Upper lobe of left lung (tissue), 6 donors: ENCODE results near the gene PSPH. TPM values are rescaled to one million over a fixed set of nuclear protein-coding genes. Genes with fewer than 3 reads are reported as not detected.
"Not testable (repeated sequence)": the region's sequence is repeated elsewhere in the genome, so short reads cannot be mapped to it uniquely, and the experiment has no call there.

Source experiments
- ATAC-seq, 2 donors: fragments of 200-7000 bp; cut with Tn5 transposase; one replicate each; pipeline ENCODE4 v1.9.1; 2022; ENCODE audit warnings: mild to moderate bottlenecking in 2 of 2, moderate library complexity in 2 of 2; ENCODE audit not compliant: low FRiP score in 2 of 2
- DNase-seq, 2 donors: peaks; one replicate each; pipeline ENCODE4 v3.0.0-alpha.2; 2019 to 2020
- H3K27ac ChIP-seq, 4 donors: fragments of 200-600 bp; sonication (generic); one replicate each; pipeline ENCODE4 v1.5.1; 2016 to 2019
- H3K27me3 ChIP-seq, 4 donors: fragments of 200-600 bp; sonication (generic); one replicate each; pipeline ENCODE4 v1.5.1; 2017 to 2019
- H3K36me3 ChIP-seq, 4 donors: fragments of 200-600 bp; sonication (generic); one replicate each; pipeline ENCODE4 v1.5.1; 2016 to 2019
- H3K4me1 ChIP-seq, 4 donors: fragments of 200-600 bp; sonication (generic); one replicate each; pipeline ENCODE4 v1.5.1; 2018 to 2019
- H3K4me3 ChIP-seq, 4 donors: fragments of 200-600 bp; sonication (generic); one replicate each; pipeline ENCODE4 v1.5.1; 2017 to 2019; ENCODE audit warnings: mild to moderate bottlenecking in 2 of 4, moderate library complexity in 1 of 4
- H3K9me3 ChIP-seq, 4 donors: fragments of 200-600 bp; sonication (generic); one replicate each; pipeline ENCODE4 v1.5.1; 2018 to 2019
- CTCF ChIP-seq, 6 experiments: fragments of 450-650 bp in 4 of 6; fragments of 200-600 bp in 2 of 6; sonication (generic) in 2 of 6; IDR thresholded peaks; one replicate each; pipeline ENCODE4 v1.5.1; 2016 to 2019; ENCODE audit warnings: antibody characterized with exemption in 6 of 6
- EP300 ChIP-seq, 4 donors: sonication (generic); formaldehyde crosslinking; IDR thresholded peaks; one replicate each; pipeline ENCODE4 v1.5.1; 2017; ENCODE audit warnings: antibody characterized with exemption in 4 of 4, control low read depth in 2 of 4
- POLR2A ChIP-seq, 4 donors: fragments of 450-650 bp; IDR thresholded peaks; one replicate each; pipeline ENCODE4 v1.5.1; 2016 to 2017; ENCODE audit warnings: antibody characterized with exemption in 4 of 4, mild to moderate bottlenecking in 2 of 4
- POLR2AphosphoS5 ChIP-seq, 2 donors: sonication (generic); formaldehyde crosslinking; IDR thresholded peaks; one replicate each; pipeline ENCODE4 v1.5.1; 2017; ENCODE audit warnings: antibody characterized with exemption in 2 of 2
- WGBS, 2 donors: methylation state at CpG; one replicate each; pipeline ENCODE4 v1.1.5; 2017 to 2018; 5-methylcytosine and 5-hydroxymethylcytosine counted together
- total RNA-seq, 6 donors: library from RNA; depleted of rRNA in 4 of 6; stranded (reverse); fragments of >200 nt in 4 of 6; gene quantifications; one replicate each; pipeline versions ENCODE4 v1.1.0 to v1.2.1, GENCODE V29; 2016 to 2021
- donor health status: DM: no; HTN: no; CAD: no; lungs with moderate emphysema.
- donor health status: DM: no; HTN: yes; CAD: no; lungs with severe emphysema.

The PSPH gene
- 10 to 100 TPM in 4 of 6 donors, 1 to 10 TPM in 2; 6.8 to 18.9 (median 13.5) TPM for total RNA-seq

- 0 to 1% methylated on average over 7 to 35 of the region's 97 CpGs for WGBS, 2 donors
- peaks cover 23 to 51% (median 28%) of the 10 kb centered on the region in 4 donors for H3K4me1 ChIP-seq
- DNase-seq (peak; percentile 99), ATAC-seq (peak; percentile 99)
- no peaks in the 10 kb centered on the region for H3K27me3 ChIP-seq
- no peaks in the 10 kb centered on the region for H3K9me3 ChIP-seq
- peak within 1 kb of the TSS; percentile 67 to 91 (median 78) for H3K4me3 ChIP-seq
- H3K36me3 ChIP-seq = peaks cover 3 to 38% (median 24%) of the 10 kb centered on the region in 4 donors
- peak in 1 of 6 experiments; percentile 17 for TF ChIP-seq CTCF (IDR thresholded peaks at IDR 0.05)
- TF ChIP-seq EP300 (IDR thresholded peaks at IDR 0.05) = peak in 1 of 4 donors; percentile 37
- peak in 3 of 4 donors; percentile 70 to 87 (median 86) for TF ChIP-seq POLR2A (IDR thresholded peaks at IDR 0.05)
- peak; percentile 90 to 95 for TF ChIP-seq POLR2AphosphoS5 (IDR thresholded peaks at IDR 0.05)
- peak within 1 kb of the TSS; percentile 91 to 96 (median 92) for H3K27ac ChIP-seq
Measured at GRCh38 chr7:56051339-56052191, at the start of gene PSPH, which contains the start of gene CCT6A. TSS of gene PSPH (minus strand) at chr7:56051444. CDS start at chr7:56021212, 30,232 bp downstream. TSS of gene CCT6A (plus strand) at chr7:56051765. CDS start at chr7:56051849, 84 bp downstream.

- Histone ChIP-seq H3K9me3 (no peaks in the 10 kb centered on the region), H3K4me3 (no peak overlapping the region), H3K27ac (no peak overlapping the region), H3K4me1 (peaks cover 0 to 3% (median 2%) of the 10 kb centered on the region in 4 donors), H3K27me3 (no peaks in the 10 kb centered on the region), H3K36me3 (peaks cover 35 to 63% (median 52%) of the 10 kb centered on the region in 4 donors)
- DNase-seq (no peak), ATAC-seq (no peak)
- TF ChIP-seq EP300 (IDR thresholded peaks at IDR 0.05) (no peak), POLR2A (IDR thresholded peaks at IDR 0.05) (no peak), CTCF (IDR thresholded peaks at IDR 0.05) (no peak), POLR2AphosphoS5 (IDR thresholded peaks at IDR 0.05) (no peak)
- 94 to 96% methylated on average over 3 of the region's 3 CpGs for WGBS, 2 donors
Measured at GRCh38 chr7:56099653-56100052, 48.4 kb upstream of the PSPH start.

- H3K36me3 ChIP-seq = peaks cover 28 to 53% (median 42%) of the 10 kb centered on the region in 4 donors
- not testable (repeated sequence) for H3K9me3 ChIP-seq, ATAC-seq, H3K27ac ChIP-seq, H3K4me1 ChIP-seq, H3K4me3 ChIP-seq, H3K27me3 ChIP-seq, DNase-seq
- WGBS, 2 donors = 96% methylated on average over 8 of the region's 8 CpGs
Measured at GRCh38 chr7:56098187-56099008, 47.2 kb upstream of the PSPH start.

- H3K27ac ChIP-seq = no peak overlapping the region
- H3K9me3 ChIP-seq = no peaks in the 10 kb centered on the region
Measured at GRCh38 chr7:56097700-56098099, 46.5 kb upstream of the PSPH start.

More at GRCh38 chr7:56097700-56098099, 46.5 kb upstream of the PSPH start:
- ATAC-seq = peak in 1 of 2 donors; percentile 89
- TF ChIP-seq EP300 (IDR thresholded peaks at IDR 0.05) = no peak
- TF ChIP-seq POLR2AphosphoS5 (IDR thresholded peaks at IDR 0.05) = no peak
- no peak for TF ChIP-seq CTCF (IDR thresholded peaks at IDR 0.05)
- no peak for TF ChIP-seq POLR2A (IDR thresholded peaks at IDR 0.05)
- Histone ChIP-seq H3K36me3 (peaks cover 22 to 46% (median 37%) of the 10 kb centered on the region in 4 donors), H3K4me1 (peaks cover 5 to 7% (median 6%) of the 10 kb centered on the region in 4 donors), H3K4me3 (no peak overlapping the region), H3K27me3 (no peaks in the 10 kb centered on the region)
- no peak for DNase-seq
- WGBS, 2 donors = 68 to 84% methylated on average over 5 of the region's 5 CpGs
